Dendritic cell treated with granulocyte-macrophage colony-stimulating factor and Interleukin-4, amounts not matched to agents 40 ng/mL and 50 ng/mL, for 4 days (primary cell): ENCODE data around the gene PRDM10.
A peak's percentile ranks its signal among the peaks of the same experiment; 100 is the strongest.
"Not testable (repeated sequence)": the region's sequence is repeated elsewhere in the genome, so short reads cannot be mapped to it uniquely, and the experiment has no call there.

Source experiments
- H3K27ac Mint-ChIP-seq: one replicate; pipeline ENCODE4 v1.8.0; 2022; ENCODE audit warnings: mild to moderate bottlenecking, mixed read lengths
- H3K27me3 Mint-ChIP-seq: one replicate; pipeline ENCODE4 v1.8.0; 2022; ENCODE audit warnings: mild to moderate bottlenecking, mixed read lengths
- H3K36me3 Mint-ChIP-seq: one replicate; pipeline ENCODE4 v1.8.0; 2022; ENCODE audit warnings: low read depth, mixed read lengths
- H3K4me1 Mint-ChIP-seq: one replicate; pipeline ENCODE4 v1.8.0; 2022; ENCODE audit warnings: low read depth, mixed read lengths
- H3K4me3 Mint-ChIP-seq: one replicate; pipeline ENCODE4 v1.8.0; 2022; ENCODE audit warnings: mild to moderate bottlenecking, moderate library complexity, mixed read lengths
- H3K9me3 Mint-ChIP-seq: one replicate; pipeline ENCODE4 v1.8.0; 2022; ENCODE audit warnings: mixed read lengths
- intact Hi-C: fragments of 100-400 bp; cut with micrococcal nuclease; formaldehyde crosslinking; loops from one replicate; pipeline ENCODE4 v1.15.0; 2022

The PRDM10 gene

DNA sequence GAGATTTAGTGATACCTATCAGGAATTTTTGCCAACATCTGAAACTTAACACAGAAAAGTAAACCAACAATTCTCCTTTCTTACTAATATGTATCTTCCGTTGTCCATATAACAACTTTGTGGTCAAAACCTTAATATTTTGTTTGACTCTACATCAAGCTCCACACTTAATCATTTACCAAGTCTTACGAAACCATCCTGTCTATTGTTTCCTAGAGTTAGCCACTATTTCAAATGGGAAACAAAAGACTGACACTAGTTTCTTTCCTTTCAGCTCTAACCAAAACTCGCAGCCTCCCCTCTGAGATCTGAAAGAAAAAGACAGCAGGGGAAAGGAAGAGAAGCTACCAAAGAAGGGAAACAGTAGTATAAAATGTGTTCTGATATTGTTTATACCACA is 26.5 kb upstream of the PRDM10 start:
- Mint-ChIP-seq H3K4me3 (no peak overlapping the region), H3K36me3 (no peaks in the 10 kb centered on the region), H3K27ac (no peak overlapping the region), H3K9me3 (no peaks in the 10 kb centered on the region), H3K4me1 (peaks cover 5% of the 10 kb centered on the region), H3K27me3 (no peaks in the 10 kb centered on the region)
- intact Hi-C loops: no loop called here

DNA sequence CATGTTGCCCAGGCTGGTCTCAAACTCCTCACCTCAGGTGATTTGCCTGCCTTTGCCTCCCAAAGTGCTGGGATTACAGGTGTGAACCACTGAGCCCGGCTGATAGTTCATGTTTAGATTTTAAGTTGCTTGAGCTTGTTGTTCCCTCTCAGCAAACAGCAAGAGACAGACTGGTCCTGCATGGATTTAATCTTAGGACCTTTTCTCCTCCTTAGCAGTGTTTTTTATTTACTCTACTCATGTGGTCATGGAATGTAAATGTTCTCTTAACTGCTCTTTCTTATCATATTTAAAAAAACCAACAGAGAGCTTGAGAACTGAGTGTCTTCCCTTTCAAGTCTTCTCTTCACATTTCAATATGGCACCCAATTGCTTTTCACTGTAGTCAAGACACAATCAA is 22.7 kb upstream of the PRDM10 start:
- no peaks in the 10 kb centered on the region for H3K9me3 Mint-ChIP-seq
- H3K27me3 Mint-ChIP-seq: no peaks in the 10 kb centered on the region
- H3K4me3 Mint-ChIP-seq: no peak overlapping the region
- no peak overlapping the region for H3K27ac Mint-ChIP-seq
- H3K36me3 Mint-ChIP-seq: no peaks in the 10 kb centered on the region
- intact Hi-C loops: no loop called here
- H3K4me1 Mint-ChIP-seq: peaks cover 10% of the 10 kb centered on the region

DNA sequence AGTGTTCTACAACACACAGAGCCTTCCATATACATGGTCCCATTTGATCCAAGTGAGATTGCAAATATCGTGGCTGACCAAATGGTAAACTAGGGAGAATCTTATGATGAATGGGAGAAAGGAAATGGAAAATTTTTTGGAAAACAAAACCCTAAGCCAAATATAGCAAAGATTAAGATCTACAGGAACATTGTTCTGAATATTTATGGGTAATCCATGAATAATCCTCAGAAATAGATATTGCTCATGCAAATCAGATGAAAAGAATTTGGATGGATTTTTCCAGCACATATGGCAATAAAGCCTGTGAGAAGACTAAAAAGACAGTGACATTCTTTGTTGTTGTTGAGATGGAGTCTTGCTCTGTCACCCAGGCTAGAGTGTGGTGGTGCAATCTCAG is 21.7 kb upstream of the PRDM10 start:
- Mint-ChIP-seq H3K27me3 (no peaks in the 10 kb centered on the region), H3K27ac (no peak overlapping the region), H3K4me3 (no peak overlapping the region), H3K4me1 (peaks cover 10% of the 10 kb centered on the region), H3K36me3 (no peaks in the 10 kb centered on the region), H3K9me3 (no peaks in the 10 kb centered on the region)
- intact Hi-C loops: no loop called here

DNA sequence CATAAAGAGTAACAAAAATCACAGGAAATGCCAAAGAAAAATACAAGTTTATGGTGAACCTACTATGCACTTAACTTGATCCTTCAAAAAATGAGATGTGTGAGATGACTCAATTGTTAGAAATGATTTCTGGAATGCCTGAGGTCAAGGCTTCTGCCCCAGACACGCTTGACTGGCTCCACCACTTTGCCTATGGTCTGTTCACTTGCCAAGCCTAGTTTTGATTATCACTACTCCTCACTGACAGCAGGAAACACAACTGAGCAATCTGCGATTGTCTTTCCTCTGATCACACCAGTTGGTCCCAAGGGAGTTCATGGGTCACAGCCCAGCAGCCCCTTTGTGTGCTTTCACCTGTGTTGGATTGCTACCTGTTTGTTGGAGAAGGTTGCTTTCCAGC is 20.6 kb upstream of the PRDM10 start:
- Mint-ChIP-seq H3K27ac (no peak overlapping the region), H3K36me3 (no peaks in the 10 kb centered on the region), H3K9me3 (no peaks in the 10 kb centered on the region), H3K4me1 (peaks cover 5% of the 10 kb centered on the region), H3K27me3 (no peaks in the 10 kb centered on the region), H3K4me3 (no peak overlapping the region)
- intact Hi-C loops: no loop called here

DNA sequence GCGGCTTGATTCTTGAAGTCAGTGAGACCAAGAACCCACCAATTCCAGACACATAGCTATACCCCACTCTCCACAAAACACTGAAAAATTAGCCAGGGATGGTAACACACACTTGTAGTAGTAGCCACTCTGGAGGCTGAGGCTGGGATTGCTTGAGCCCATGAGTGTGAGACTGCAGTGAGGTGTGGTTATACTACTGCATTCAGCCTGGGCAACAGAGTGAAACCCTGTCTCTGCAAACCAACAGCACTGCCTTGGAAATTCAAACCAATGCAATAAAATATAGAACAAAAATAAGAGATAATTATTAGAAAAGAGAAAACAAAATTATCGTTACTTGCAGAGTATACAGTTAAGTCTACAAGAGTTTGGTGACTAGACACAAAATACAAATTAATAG is 20.2 kb upstream of the PRDM10 start:
- Mint-ChIP-seq H3K4me3 (no peak overlapping the region), H3K36me3 (no peaks in the 10 kb centered on the region), H3K9me3 (no peaks in the 10 kb centered on the region), H3K27me3 (no peaks in the 10 kb centered on the region), H3K4me1 (peaks cover 5% of the 10 kb centered on the region), H3K27ac (no peak overlapping the region)
- intact Hi-C loops: no loop called here

DNA sequence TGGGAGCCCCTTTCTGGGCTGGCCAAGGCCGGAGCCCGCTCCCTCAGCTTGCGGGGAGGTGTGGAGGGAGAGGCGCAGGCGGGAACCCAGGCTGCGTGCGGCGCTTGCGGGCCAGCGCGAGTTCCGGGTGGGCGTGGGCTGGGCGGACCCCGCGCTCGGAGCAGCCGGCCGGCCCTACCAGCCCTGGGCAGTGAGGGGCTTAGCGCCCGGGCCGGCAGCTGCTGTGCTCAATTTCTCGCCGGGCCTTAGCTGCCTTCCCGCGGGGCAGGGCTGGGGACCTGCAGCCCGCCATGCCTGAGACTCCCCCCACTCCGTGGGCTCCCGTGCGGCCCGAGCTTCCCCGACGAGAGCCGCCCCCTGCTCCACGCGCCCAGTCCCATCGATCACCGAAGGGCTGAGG is 19.0 kb upstream of the PRDM10 start:
- H3K27me3 Mint-ChIP-seq, intact Hi-C loops, H3K27ac Mint-ChIP-seq, H3K36me3 Mint-ChIP-seq, H3K4me3 Mint-ChIP-seq, H3K9me3 Mint-ChIP-seq, H3K4me1 Mint-ChIP-seq: not testable (repeated sequence)

DNA sequence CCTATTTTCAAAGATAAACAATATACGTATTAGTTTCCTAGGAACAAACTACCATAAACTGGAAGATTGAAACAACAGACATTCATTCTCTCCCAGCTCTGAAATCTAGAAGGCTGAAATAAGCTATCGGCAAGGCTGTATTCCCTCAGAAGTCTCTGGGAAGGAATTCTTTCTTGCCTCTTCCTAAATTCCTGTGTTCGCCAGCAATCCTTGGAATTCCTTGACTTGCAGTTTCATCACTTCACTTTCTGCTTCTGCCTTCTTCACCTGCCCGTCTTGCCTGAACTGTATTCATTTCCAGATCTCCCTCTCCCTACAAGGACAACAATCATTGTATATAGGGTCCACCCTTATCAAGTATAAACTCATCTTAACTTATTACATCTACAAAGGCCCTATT is 17.7 kb upstream of the PRDM10 start:
- Mint-ChIP-seq H3K36me3 (peaks cover 6% of the 10 kb centered on the region), H3K27ac (no peak overlapping the region), H3K9me3 (peaks cover 8% of the 10 kb centered on the region), H3K4me1 (peaks cover 5% of the 10 kb centered on the region), H3K4me3 (no peak overlapping the region), H3K27me3 (no peaks in the 10 kb centered on the region)
- intact Hi-C loops: no loop called here

DNA sequence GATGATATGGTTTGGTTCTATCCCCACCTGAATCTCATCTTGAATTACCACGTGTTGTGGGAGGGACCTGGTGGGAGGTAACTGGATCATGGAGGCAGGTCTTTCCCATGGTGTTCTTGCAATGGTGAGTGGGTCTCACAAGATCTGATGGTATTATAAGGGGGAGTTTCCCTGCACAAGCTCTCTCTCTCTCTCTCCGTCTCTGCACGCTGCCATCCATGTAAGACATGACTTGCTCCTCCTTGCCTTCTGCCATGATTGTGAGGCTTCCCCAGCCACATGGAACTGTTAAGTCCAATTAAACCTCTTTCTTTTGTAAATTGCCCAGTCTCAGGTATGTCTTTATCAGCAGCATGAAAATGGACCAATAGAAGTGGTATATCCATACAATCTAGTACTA is 13.2 kb upstream of the PRDM10 start:
- H3K27me3 Mint-ChIP-seq, intact Hi-C loops, H3K9me3 Mint-ChIP-seq, H3K36me3 Mint-ChIP-seq, H3K4me1 Mint-ChIP-seq, H3K27ac Mint-ChIP-seq, H3K4me3 Mint-ChIP-seq: not testable (repeated sequence)

DNA sequence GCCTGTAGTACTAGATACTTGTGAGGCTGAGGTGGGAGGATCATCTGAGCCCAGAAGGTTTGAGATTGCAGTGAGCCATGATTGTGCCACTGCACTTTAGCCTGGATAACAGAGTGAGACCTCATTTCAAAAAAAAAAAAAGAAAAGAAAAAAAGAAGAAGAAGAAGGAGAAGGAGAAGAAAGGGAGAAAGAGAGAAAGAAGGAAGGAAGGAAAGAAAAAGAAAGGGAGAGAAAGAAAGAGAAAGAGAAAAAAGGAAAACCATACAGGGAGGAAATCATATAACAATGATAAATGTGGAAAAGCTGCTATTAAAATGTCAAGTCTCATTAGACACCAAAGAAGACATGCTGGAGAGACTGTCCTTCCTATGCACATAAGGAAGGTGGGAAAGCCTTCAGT is 5.7 kb upstream of the PRDM10 start:
- no peaks in the 10 kb centered on the region for H3K9me3 Mint-ChIP-seq
- no peaks in the 10 kb centered on the region for H3K27me3 Mint-ChIP-seq
- no peak overlapping the region for H3K27ac Mint-ChIP-seq
- intact Hi-C loops: no loop called here
- H3K4me1 Mint-ChIP-seq: peaks cover 22% of the 10 kb centered on the region
- peaks cover 2% of the 10 kb centered on the region for H3K36me3 Mint-ChIP-seq
- H3K4me3 Mint-ChIP-seq: no peak overlapping the region

DNA sequence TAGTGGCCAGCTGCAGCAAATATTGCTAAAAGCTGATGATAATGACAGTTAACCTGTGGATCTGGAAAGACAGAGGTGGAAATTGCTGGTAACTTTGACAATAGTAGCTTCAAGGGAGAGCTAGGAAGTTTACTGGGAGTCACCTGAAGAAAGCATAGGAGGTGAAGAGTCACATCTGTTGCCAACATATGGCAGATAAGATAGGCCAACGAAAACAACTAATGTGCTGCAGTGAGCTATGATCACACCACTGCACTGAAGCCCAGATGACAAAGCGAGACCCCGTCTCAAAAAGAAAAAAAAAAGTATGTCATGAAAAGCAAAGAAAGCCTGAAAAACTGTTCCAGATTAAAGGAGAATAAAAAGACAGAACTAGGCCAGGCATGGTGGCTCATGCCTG is 4.3 kb upstream of the PRDM10 start:
- Mint-ChIP-seq H3K9me3 (no peaks in the 10 kb centered on the region), H3K27ac (no peak overlapping the region), H3K27me3 (no peaks in the 10 kb centered on the region), H3K4me3 (no peak overlapping the region), H3K36me3 (peaks cover 13% of the 10 kb centered on the region), H3K4me1 (peaks cover 22% of the 10 kb centered on the region)
- intact Hi-C loops: no loop called here

DNA sequence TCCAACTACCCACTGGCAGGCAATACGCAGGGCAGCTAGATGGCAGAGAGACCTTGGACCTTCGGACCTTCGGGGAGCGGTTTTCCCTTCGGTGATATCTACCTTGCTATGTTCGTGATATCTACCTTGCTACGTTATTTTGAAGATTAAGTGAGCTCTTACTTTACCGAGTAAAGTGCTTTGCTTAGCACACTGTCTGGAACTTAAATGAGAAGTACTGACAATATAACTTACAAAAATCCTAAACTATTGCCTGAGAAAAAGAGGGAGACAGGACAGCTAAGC is 1.0 kb upstream of the PRDM10 start:
- no peaks in the 10 kb centered on the region for H3K9me3 Mint-ChIP-seq
- H3K27me3 Mint-ChIP-seq: no peaks in the 10 kb centered on the region
- H3K4me1 Mint-ChIP-seq: peaks cover 34% of the 10 kb centered on the region
- H3K36me3 Mint-ChIP-seq: peaks cover 13% of the 10 kb centered on the region
- peak overlapping the region; percentile 95 for H3K4me3 Mint-ChIP-seq
- H3K27ac Mint-ChIP-seq: peak overlapping the region; percentile 100
- intact Hi-C loops: loop anchor here (1.0 to 5.0 kb wide), 2 partner anchors 66 to 81 kb away; partner anchors contain the start of gene APLP2

DNA sequence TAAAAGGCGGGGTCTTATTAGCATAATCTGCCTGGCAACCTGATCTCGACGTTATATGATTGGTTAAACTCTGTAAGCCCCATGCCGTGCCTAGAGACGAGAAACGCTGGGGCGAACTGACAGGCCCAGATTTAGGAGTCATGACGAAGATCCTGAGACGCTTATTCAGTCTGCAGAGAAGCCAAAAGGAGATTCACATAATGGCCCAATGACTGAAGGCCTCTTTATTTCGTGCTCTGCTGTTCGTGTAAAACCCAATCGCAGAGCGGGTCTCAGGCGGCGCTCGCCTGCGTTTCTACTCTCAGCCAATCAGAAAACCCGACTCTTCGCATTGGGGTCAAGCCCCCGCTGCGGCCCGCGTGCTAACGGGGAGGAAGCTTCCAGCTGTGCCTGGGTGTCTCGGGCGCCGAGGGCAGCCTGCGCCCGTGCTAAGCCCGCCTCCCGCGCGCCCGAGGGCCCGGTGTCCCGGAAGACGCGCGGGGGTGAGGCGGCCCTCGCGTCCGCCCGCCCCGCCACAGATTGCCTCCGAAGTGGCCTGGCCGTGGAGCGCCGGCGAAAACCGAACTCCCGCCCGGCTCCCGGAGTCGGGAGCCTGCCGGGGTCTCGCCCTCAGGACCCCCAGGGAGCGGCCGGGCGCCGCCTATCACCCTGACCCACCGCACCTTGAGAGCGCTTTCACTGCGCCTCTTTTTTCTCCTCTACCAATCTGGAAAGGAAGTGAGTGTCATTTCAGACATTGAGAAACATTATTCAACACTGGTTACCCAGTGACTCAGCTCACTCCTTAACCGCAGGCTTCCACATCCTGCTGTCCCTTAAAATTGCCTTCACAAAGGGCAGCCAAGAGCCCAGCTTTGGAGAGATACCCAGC is 446 bp upstream of the PRDM10 start:
- peak overlapping the region; percentile 100 for H3K27ac Mint-ChIP-seq
- H3K27me3 Mint-ChIP-seq: no peaks in the 10 kb centered on the region
- intact Hi-C loops: loop anchor here (1.0 to 5.0 kb wide), 3 partner anchors 66 to 121 kb away; partner anchors contain the start of gene APLP2
- peaks cover 13% of the 10 kb centered on the region for H3K36me3 Mint-ChIP-seq
- peaks cover 40% of the 10 kb centered on the region for H3K4me1 Mint-ChIP-seq
- H3K4me3 Mint-ChIP-seq: peak overlapping the region; percentile 95
- H3K9me3 Mint-ChIP-seq: no peaks in the 10 kb centered on the region

DNA sequence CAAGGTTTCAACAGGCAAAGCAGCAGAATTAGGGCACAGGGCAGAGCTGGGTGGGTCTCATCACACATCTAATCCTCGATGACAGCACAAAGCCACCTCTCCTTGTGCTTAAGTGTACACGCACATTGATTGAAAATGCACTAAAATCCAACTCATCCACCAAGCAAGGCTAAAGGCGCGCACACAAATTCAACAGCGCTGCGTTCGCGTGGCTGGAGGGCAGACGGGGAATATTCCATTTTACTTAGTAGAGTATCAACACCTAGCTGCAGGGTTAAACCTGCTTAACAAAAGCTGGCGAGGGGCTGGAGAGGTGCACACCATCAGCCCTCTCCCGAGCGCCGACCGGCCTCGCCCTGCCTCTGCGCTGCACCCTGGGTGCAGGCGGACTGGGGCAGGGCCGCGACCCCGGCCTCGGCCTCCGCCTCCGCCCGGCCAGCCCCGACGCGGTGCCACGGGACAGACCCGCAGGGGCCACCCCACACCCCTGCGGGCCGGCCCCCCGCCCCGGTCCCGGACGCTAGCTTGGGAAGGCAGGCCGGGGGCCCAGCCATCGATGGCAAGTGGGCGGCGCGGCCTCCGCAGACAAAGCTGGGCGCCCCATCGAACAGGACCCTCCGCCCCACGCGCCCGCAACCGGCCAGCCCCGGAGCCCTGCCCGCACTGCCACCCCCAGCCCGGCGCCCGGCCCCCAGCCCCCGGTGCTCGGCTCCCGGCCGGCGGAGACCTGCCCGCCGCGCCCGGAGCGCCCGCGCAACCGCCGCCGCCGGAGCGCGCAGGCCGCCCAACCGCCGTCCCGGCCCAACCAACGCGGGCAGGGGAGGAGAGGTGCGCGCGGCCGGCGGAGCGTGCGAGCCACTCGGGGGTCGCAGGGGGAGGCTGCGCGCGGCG is 929 bp downstream of the PRDM10 start:
- Mint-ChIP-seq H3K4me3 (peak overlapping the region; percentile 95), H3K36me3 (peaks cover 21% of the 10 kb centered on the region), H3K27me3 (no peaks in the 10 kb centered on the region), H3K9me3 (no peaks in the 10 kb centered on the region), H3K4me1 (peaks cover 40% of the 10 kb centered on the region), H3K27ac (peak overlapping the region; percentile 100)
- intact Hi-C loops: loop anchor here (1.0 to 5.0 kb wide), 2 partner anchors 79 to 123 kb away; no protein-coding TSS in a partner anchor

DNA sequence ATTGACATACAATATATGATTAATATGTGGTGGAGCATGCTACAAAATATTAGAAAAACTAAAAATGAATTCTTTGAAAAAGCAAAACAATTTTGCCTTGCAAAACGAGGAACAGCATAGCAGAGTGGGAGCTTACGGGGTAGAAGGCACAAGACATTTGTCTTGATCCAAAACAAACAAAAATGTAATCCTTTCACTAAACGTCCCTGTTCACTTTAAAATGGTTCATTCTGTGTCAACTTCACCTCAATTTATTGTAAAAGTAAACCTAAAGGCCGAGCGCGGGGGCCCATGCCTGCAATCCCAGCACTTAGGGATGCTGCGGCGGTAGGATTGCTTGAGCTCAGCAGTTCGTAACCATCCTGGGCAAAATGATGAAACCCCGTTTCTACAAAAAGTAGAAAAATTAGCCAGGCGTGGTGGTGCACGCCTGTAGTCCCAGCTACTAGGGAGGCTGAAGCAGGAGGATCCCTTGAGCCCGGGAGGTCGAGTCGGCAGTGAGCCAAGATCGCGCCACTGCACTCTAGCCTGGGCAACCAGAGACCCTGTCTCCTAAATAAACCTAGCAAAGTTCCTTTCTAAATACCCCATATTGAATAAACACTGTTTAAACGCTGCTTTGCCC is 2.0 kb downstream of the PRDM10 start:
- H3K27me3 Mint-ChIP-seq: no peaks in the 10 kb centered on the region
- H3K36me3 Mint-ChIP-seq: peaks cover 27% of the 10 kb centered on the region
- intact Hi-C loops: loop anchor here (5.0 kb wide), 1 partner anchor 78 kb away; no protein-coding TSS in a partner anchor
- H3K4me1 Mint-ChIP-seq: peaks cover 39% of the 10 kb centered on the region
- H3K27ac Mint-ChIP-seq: peak overlapping the region; percentile 84
- H3K9me3 Mint-ChIP-seq: no peaks in the 10 kb centered on the region
- peak overlapping the region; percentile 13 for H3K4me3 Mint-ChIP-seq
